Measurements from ENCODE around the gene SLC6A9.
A peak's percentile ranks its signal among the peaks of the same experiment; 100 is the strongest.

SLC6A9 gene

DNA sequence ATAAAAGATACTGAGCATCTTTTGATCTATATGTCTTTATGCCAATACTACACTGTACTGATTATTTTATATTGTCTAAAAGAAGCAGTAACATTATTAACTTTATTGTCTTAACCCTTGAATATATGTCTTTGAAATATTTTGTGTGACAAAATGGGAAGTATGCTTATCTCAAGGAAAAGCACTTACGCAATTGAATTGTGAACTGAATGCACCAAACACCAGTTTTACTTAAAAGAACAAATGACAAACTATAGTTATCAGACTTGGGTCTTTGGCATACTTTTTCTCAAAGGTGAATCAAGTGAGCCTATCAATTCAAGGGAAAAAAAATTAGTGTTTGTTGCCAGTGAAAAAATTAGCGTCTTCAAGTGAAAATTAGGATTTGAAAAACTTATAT, 9.2 kb upstream of the SLC6A9 start:
- Histone ChIP-seq H3K36me3 (no peaks in the 10 kb centered on the region), H3K27ac (no peak overlapping the region), H3K27me3 (ENCODE audit: insufficient read depth, low read depth, severe bottlenecking) (no peaks in the 10 kb centered on the region), H3K4me3 (ENCODE audit: low read depth, low read length) (no peak overlapping the region), H3K9me3 (ENCODE audit: severe bottlenecking) (no peaks in the 10 kb centered on the region)
- TF ChIP-seq CTCF (IDR thresholded peaks at IDR 0.05; ENCODE audit: low read depth, low read length), result no peak
- DNase-seq, result no peak

DNA sequence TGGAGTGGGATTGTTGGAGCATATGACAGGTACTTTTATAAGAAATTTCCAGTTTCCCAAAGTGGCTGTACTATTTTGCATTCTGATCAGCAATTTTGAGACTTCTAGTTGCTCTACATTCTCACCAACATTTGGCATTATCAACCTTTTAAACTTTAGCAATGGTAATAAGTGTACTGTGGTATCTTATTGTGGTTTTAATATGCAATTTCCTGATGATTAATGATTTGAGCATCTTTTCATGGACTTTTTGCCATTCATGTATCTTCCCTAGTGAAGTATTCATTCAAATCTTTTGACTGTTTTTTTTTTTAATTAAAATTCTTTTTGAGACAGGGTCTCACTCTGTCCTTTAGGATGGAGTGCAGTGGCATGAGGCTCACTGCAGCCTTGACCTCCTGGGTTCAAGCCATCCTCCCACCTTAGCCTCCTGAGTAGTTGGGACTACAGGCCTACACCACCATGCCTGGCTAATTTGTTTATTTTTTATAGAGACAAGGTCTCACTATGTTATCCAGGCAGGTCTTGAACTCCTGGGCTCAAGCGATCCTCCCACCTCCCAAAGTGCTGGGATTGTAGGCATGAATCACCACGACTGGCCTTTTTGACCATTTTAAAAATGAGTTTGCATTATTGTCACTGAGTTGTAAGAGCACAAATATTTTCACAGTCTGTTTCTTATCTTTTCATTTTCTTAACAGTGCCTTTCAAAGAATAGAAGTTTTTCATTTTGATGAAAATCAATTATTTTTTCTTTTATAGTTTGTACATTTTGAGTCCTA, 7.8 kb upstream of the SLC6A9 start:
- Histone ChIP-seq H3K4me3 (ENCODE audit: low read depth, low read length) (no peak overlapping the region), H3K36me3 (no peaks in the 10 kb centered on the region), H3K9me3 (ENCODE audit: severe bottlenecking) (no peaks in the 10 kb centered on the region), H3K27me3 (ENCODE audit: insufficient read depth, low read depth, severe bottlenecking) (no peaks in the 10 kb centered on the region), H3K27ac (no peak overlapping the region)
- no peak for TF ChIP-seq CTCF (IDR thresholded peaks at IDR 0.05; ENCODE audit: low read depth, low read length)
- no peak for DNase-seq

DNA sequence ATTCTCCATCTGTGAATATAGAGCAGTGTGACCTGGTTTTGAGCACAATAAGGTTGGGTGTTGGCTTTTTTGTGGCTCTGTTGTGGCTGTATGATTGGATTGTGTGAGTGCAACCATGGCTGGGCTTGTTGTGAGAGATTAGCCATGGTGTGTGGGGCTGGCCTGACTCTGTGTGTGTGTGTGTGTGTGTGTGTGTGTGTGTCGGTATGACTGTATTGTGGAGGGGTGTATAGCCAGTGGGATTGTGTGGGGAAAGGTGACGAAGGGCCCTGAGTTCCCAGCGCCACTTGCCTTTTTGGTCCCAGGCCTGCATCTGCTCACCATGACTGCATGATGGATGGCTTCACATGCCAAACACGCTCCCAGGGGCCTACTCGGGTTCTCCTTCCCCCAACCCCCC, 5.9 kb upstream of the SLC6A9 start:
- DNase-seq, result no peak
- H3K4me3 ChIP-seq (ENCODE audit: low read depth, low read length), result no peak overlapping the region
- H3K27me3 ChIP-seq (ENCODE audit: insufficient read depth, low read depth, severe bottlenecking), result no peaks in the 10 kb centered on the region
- no peaks in the 10 kb centered on the region for H3K9me3 ChIP-seq (ENCODE audit: severe bottlenecking)
- no peak for TF ChIP-seq CTCF (IDR thresholded peaks at IDR 0.05; ENCODE audit: low read depth, low read length)
- H3K36me3 ChIP-seq, result no peaks in the 10 kb centered on the region
- peak overlapping the region; percentile 79 for H3K27ac ChIP-seq

- H3K36me3 ChIP-seq, result no peaks in the 10 kb centered on the region
- peak overlapping the region; percentile 79 for H3K27ac ChIP-seq
- H3K4me3 ChIP-seq (ENCODE audit: low read depth, low read length), result no peak overlapping the region
- no peaks in the 10 kb centered on the region for H3K9me3 ChIP-seq (ENCODE audit: severe bottlenecking)
- peak; percentile 79 for TF ChIP-seq CTCF (IDR thresholded peaks at IDR 0.05; ENCODE audit: low read depth, low read length)
- no peaks in the 10 kb centered on the region for H3K27me3 ChIP-seq (ENCODE audit: insufficient read depth, low read depth, severe bottlenecking)
- DNase-seq, result peak; percentile 82
These were observed 5.3 kb upstream of the SLC6A9 start for GRCh38 chr1:44036409-44037139.

DNA sequence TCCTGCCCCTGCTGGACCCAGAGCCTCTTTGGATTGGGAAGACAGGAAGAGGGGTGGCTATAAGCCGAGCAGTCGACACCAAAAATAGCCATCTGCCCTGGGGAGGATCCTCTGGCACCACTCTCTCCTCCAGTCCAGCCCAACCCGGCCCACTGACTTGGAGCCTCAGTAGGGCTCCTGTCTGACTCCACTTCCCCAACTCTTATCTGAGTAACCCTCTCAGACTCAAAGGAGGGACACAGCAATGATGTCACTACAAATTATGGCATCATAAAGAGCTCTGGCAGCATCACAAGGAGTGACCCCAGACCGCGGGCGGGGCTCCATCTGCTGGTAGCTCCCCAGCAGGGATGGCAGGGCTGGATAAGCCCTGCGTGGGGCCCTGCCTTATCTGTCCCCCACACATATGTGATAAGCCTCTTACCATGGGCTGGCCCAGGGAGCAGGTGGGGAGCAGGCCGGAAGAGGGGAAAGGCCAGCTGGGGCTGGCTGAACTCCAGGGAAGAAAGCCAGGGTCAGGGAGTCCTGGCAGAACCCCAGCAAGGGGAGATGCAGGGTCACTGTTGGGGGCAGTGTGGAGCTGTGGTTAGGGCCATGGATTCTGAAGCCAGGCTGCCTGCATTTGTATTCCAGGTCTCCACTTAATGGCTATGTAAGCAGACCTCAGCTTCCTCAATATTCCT, 4.6 kb upstream of the SLC6A9 start:
- DNase-seq, result peak; percentile 94

More for the DNA sequence above, 4.6 kb upstream of the SLC6A9 start:
- Histone ChIP-seq H3K27me3 (ENCODE audit: insufficient read depth, low read depth, severe bottlenecking) (no peaks in the 10 kb centered on the region), H3K27ac (peak overlapping the region; percentile 79), H3K4me3 (ENCODE audit: low read depth, low read length) (no peak overlapping the region), H3K36me3 (no peaks in the 10 kb centered on the region), H3K9me3 (ENCODE audit: severe bottlenecking) (no peaks in the 10 kb centered on the region)
- peak; percentile 58 for TF ChIP-seq CTCF (IDR thresholded peaks at IDR 0.05; ENCODE audit: low read depth, low read length)
